ENCODE data around the gene MBTPS1. TPM values are rescaled to one million over a fixed set of nuclear protein-coding genes. Genes with fewer than 3 reads are reported as not detected.

MBTPS1 gene
- total and polyA plus RNA-seq, 8 donors, result 21.4 to 112 (median 56.1) TPM

- TF ChIP-seq POLR2A (IDR thresholded peaks at IDR 0.05) (no peak), CTCF (IDR thresholded peaks at IDR 0.05) (no peak), EP300 (IDR thresholded peaks at IDR 0.05) (no peak), POLR2AphosphoS5 (IDR thresholded peaks at IDR 0.05) (no peak)
- WGBS, 5 donors, result 85 to 87% (median 87%) methylated on average over 13 of the region's 13 CpGs
- no peak for DNase-seq
- intact Hi-C loops (cut with DNase I; ENCODE audit: low total_unique reads), result no loop called here
- Histone ChIP-seq H3K27me3 (no peaks in the 10 kb centered on the region), H3K4me3 (no peak overlapping the region), H3K4me1 (peaks cover 4 to 76% (median 36%) of the 10 kb centered on the region in 4 donors), H3K36me3 (peaks cover 0 to 42% (median 38%) of the 10 kb centered on the region in 4 donors), H3K9me3 (no peaks in the 10 kb centered on the region), H3K27ac (no peak overlapping the region)
These were observed 10.6 kb downstream of the MBTPS1 start for GRCh38 chr16:84105948-84106740.

- DNase-seq, result no peak
- no peak for TF ChIP-seq POLR2AphosphoS5 (IDR thresholded peaks at IDR 0.05)
- no peak for TF ChIP-seq EP300 (IDR thresholded peaks at IDR 0.05)
- no peak for TF ChIP-seq POLR2A (IDR thresholded peaks at IDR 0.05)
- whole genome bisulfite sequencing, 5 donors, result 74 to 79% (median 77%) methylated on average over 12 of the region's 12 CpGs
- H3K4me3 ChIP-seq, result no peak overlapping the region
- H3K36me3 ChIP-seq, result peaks cover 0 to 44% (median 41%) of the 10 kb centered on the region in 4 donors
- no peaks in the 10 kb centered on the region for H3K27me3 ChIP-seq
- intact Hi-C loops (cut with DNase I; ENCODE audit: low total_unique reads), result no loop called here
- H3K9me3 ChIP-seq, result no peaks in the 10 kb centered on the region
- H3K4me1 ChIP-seq, result peaks cover 3 to 71% (median 36%) of the 10 kb centered on the region in 4 donors
- H3K27ac ChIP-seq, result no peak overlapping the region
These were observed 11.4 kb downstream of the MBTPS1 start for GRCh38 chr16:84105301-84105815.

- TF ChIP-seq POLR2A (IDR thresholded peaks at IDR 0.05), result no peak
- TF ChIP-seq POLR2AphosphoS5 (IDR thresholded peaks at IDR 0.05), result no peak
- no peak for TF ChIP-seq EP300 (IDR thresholded peaks at IDR 0.05)
- TF ChIP-seq CTCF (IDR thresholded peaks at IDR 0.05), result no peak
- peaks cover 4 to 68% (median 36%) of the 10 kb centered on the region in 4 donors for H3K4me1 ChIP-seq
- 73 to 86% (median 81%) methylated on average over 3 of the region's 3 CpGs for WGBS, 5 donors
- H3K4me3 ChIP-seq, result no peak overlapping the region
- H3K27me3 ChIP-seq, result no peaks in the 10 kb centered on the region
- H3K36me3 ChIP-seq, result peaks cover 0 to 54% (median 47%) of the 10 kb centered on the region in 4 donors
- intact Hi-C loops (cut with DNase I; ENCODE audit: low total_unique reads), result no loop called here
- no peak for DNase-seq
- no peaks in the 10 kb centered on the region for H3K9me3 ChIP-seq
- no peak overlapping the region for H3K27ac ChIP-seq
These were observed 12.5 kb downstream of the MBTPS1 start for GRCh38 chr16:84104231-84104630.

- Histone ChIP-seq H3K27me3 (no peaks in the 10 kb centered on the region), H3K4me1 (peaks cover 4 to 67% (median 34%) of the 10 kb centered on the region in 4 donors), H3K27ac (no peak overlapping the region), H3K4me3 (no peak overlapping the region), H3K36me3 (peaks cover 3 to 54% (median 47%) of the 10 kb centered on the region in 4 donors), H3K9me3 (no peaks in the 10 kb centered on the region)
- TF ChIP-seq CTCF (IDR thresholded peaks at IDR 0.05) (no peak), POLR2A (IDR thresholded peaks at IDR 0.05) (no peak), POLR2AphosphoS5 (IDR thresholded peaks at IDR 0.05) (no peak), EP300 (IDR thresholded peaks at IDR 0.05) (no peak)
- 44 to 63% (median 50%) methylated on average over 5 of the region's 5 CpGs for WGBS, 5 donors
- intact Hi-C loops (cut with DNase I; ENCODE audit: low total_unique reads), result no loop called here
- DNase-seq, result no peak
These were observed 13.1 kb downstream of the MBTPS1 start for GRCh38 chr16:84103678-84104077.

Data from stomach (tissue), 9 donors.